ENCODE measurements around the gene MYO10. TPM values are rescaled to one million over a fixed set of nuclear protein-coding genes. Genes with fewer than 3 reads are reported as not detected.

MYO10 gene
- total RNA-seq, 1 experiment from 2014 or later, result 89.8 TPM

DNA sequence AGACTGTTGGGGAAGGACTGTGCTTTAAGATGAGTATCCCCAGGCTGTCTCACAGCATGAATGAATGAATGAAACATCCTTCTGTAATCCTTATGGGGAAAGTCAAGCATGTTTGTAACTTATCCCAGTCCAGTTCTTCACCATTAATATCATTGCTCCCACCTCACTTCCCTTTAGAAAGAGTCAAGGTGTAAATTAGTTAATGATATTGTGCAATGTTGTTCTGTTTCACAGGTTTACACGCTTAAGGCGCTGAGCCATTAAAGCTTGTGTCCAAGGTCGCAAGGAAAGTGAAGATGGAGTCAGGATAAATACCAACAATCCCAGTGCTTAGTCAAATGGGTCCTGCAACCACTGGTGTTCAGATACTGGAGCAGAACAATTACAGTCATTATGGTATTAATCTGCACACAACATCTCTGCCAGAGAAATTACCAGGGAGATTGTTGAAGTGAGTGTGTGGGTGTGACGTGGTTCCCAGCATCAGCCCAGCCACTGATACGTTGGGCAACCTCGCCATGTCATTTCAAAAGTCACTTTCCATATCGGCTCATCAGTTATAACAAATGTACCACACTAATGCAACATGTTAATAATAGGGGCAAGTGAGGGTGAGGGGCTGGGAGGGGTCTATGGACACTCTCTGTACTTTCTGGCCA lies 1.5 kb upstream of the MYO10 start:
- peaks cover 59% of the 10 kb centered on the region for H3K27me3 Mint-ChIP-seq (ENCODE audit: low read depth)

More for the DNA sequence above, 1.5 kb upstream of the MYO10 start:
- Mint-ChIP-seq H3K9me3 (no peaks in the 10 kb centered on the region), H3K36me3 (no peaks in the 10 kb centered on the region), H3K27ac (no peak overlapping the region), H3K4me1 (peaks cover 39% of the 10 kb centered on the region), H3K4me3 (peak overlapping the region; percentile 76)
- DNase-seq (ENCODE audit: low spot score) (no peak), ATAC-seq (no peak)
- POLR2A ChIA-PET, result interaction anchor here (0.6 kb wide), 1 partner anchor 315 kb away, joined by 7 read pairs; no protein-coding TSS in a partner anchor
- TF ChIP-seq ZNF263 (CRISPR knock-in tag; IDR thresholded peaks at IDR 0.05; ENCODE audit: low read depth), result no peak
- no peak for TF ChIP-seq NFE2L1 (CRISPR knock-in tag; IDR thresholded peaks at IDR 0.05)
- TF ChIP-seq JUN (CRISPR knock-in tag; IDR thresholded peaks at IDR 0.05), result no peak
- TF ChIP-seq, protein P1, sequence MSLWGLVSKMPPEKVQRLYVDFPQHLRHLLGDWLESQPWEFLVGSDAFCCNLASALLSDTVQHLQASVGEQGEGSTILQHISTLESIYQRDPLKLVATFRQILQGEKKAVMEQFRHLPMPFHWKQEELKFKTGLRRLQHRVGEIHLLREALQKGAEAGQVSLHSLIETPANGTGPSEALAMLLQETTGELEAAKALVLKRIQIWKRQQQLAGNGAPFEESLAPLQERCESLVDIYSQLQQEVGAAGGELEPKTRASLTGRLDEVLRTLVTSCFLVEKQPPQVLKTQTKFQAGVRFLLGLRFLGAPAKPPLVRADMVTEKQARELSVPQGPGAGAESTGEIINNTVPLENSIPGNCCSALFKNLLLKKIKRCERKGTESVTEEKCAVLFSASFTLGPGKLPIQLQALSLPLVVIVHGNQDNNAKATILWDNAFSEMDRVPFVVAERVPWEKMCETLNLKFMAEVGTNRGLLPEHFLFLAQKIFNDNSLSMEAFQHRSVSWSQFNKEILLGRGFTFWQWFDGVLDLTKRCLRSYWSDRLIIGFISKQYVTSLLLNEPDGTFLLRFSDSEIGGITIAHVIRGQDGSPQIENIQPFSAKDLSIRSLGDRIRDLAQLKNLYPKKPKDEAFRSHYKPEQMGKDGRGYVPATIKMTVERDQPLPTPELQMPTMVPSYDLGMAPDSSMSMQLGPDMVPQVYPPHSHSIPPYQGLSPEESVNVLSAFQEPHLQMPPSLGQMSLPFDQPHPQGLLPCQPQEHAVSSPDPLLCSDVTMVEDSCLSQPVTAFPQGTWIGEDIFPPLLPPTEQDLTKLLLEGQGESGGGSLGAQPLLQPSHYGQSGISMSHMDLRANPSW (CRISPR knock-in tag; conservative IDR thresholded peaks at IDR 0.05; ENCODE audit: low read depth), result no peak
- no peak for TF ChIP-seq CREM (CRISPR knock-in tag; IDR thresholded peaks at IDR 0.05)
- TF ChIP-seq RELA (CRISPR knock-in tag; IDR thresholded peaks at IDR 0.05; ENCODE audit: borderline replicate concordance), result no peak
- no peak for TF ChIP-seq ZNF219 (CRISPR knock-in tag; IDR thresholded peaks at IDR 0.05; ENCODE audit: borderline replicate concordance)
- no peak for TF ChIP-seq OVOL2 (CRISPR knock-in tag; IDR thresholded peaks at IDR 0.05; ENCODE audit: borderline replicate concordance)
- no peak for TF ChIP-seq HMGA2 (CRISPR knock-in tag; IDR thresholded peaks at IDR 0.05)
- TF ChIP-seq, protein P2, sequence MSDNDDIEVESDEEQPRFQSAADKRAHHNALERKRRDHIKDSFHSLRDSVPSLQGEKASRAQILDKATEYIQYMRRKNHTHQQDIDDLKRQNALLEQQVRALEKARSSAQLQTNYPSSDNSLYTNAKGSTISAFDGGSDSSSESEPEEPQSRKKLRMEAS (CRISPR knock-in tag; IDR thresholded peaks at IDR 0.05), result no peak
- no peak for TF ChIP-seq TEAD4 (CRISPR knock-in tag; IDR thresholded peaks at IDR 0.05)
- TF ChIP-seq, protein P3, sequence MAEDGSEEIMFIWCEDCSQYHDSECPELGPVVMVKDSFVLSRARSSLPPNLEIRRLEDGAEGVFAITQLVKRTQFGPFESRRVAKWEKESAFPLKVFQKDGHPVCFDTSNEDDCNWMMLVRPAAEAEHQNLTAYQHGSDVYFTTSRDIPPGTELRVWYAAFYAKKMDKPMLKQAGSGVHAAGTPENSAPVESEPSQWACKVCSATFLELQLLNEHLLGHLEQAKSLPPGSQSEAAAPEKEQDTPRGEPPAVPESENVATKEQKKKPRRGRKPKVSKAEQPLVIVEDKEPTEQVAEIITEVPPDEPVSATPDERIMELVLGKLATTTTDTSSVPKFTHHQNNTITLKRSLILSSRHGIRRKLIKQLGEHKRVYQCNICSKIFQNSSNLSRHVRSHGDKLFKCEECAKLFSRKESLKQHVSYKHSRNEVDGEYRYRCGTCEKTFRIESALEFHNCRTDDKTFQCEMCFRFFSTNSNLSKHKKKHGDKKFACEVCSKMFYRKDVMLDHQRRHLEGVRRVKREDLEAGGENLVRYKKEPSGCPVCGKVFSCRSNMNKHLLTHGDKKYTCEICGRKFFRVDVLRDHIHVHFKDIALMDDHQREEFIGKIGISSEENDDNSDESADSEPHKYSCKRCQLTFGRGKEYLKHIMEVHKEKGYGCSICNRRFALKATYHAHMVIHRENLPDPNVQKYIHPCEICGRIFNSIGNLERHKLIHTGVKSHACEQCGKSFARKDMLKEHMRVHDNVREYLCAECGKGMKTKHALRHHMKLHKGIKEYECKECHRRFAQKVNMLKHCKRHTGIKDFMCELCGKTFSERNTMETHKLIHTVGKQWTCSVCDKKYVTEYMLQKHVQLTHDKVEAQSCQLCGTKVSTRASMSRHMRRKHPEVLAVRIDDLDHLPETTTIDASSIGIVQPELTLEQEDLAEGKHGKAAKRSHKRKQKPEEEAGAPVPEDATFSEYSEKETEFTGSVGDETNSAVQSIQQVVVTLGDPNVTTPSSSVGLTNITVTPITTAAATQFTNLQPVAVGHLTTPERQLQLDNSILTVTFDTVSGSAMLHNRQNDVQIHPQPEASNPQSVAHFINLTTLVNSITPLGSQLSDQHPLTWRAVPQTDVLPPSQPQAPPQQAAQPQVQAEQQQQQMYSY (CRISPR knock-in tag; IDR thresholded peaks at IDR 0.05), result no peak
- TF ChIP-seq, protein P4, sequence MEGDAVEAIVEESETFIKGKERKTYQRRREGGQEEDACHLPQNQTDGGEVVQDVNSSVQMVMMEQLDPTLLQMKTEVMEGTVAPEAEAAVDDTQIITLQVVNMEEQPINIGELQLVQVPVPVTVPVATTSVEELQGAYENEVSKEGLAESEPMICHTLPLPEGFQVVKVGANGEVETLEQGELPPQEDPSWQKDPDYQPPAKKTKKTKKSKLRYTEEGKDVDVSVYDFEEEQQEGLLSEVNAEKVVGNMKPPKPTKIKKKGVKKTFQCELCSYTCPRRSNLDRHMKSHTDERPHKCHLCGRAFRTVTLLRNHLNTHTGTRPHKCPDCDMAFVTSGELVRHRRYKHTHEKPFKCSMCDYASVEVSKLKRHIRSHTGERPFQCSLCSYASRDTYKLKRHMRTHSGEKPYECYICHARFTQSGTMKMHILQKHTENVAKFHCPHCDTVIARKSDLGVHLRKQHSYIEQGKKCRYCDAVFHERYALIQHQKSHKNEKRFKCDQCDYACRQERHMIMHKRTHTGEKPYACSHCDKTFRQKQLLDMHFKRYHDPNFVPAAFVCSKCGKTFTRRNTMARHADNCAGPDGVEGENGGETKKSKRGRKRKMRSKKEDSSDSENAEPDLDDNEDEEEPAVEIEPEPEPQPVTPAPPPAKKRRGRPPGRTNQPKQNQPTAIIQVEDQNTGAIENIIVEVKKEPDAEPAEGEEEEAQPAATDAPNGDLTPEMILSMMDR (IDR thresholded peaks at IDR 0.05), result no peak
- TF ChIP-seq EMX1 (CRISPR knock-in tag; IDR thresholded peaks at IDR 0.05), result no peak
- no peak for TF ChIP-seq ZNF317 (CRISPR knock-in tag; IDR thresholded peaks at IDR 0.05; ENCODE audit: borderline replicate concordance, low read depth)
- TF ChIP-seq, protein P5, sequence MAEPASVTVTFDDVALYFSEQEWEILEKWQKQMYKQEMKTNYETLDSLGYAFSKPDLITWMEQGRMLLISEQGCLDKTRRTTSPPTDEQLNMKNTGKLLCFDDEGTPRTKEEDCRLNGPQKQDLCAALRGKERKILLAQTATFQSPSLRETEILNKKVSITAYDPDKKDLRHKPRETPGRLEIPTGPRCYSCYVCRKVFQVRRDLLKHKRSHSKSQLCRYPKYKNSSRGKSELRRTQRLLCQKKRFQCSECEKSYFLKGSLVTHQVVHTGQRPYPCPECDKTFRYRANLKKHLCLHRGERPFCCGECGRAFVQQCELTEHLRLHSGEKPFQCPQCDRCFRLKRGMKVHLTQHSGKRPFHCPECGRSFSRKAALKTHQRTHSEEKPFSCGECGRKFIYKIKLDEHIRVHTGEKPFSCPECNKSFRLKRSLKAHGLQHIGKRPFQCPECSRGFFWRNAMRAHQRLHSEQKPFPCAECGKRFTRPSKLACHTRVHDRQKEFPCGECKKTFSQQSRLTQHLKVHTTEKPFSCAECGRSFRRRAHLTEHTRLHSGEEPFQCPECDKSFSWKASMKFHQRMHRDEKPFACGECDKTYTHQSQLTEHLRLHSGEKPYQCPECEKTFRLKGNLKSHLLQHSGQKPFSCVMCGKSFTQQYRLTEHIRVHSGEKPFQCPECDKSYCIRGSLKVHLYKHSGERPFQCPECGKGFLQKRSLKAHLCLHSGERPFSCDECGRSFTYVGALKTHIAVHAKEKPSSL (CRISPR knock-in tag; conservative IDR thresholded peaks at IDR 0.05), result no peak
- TF ChIP-seq, protein P6, sequence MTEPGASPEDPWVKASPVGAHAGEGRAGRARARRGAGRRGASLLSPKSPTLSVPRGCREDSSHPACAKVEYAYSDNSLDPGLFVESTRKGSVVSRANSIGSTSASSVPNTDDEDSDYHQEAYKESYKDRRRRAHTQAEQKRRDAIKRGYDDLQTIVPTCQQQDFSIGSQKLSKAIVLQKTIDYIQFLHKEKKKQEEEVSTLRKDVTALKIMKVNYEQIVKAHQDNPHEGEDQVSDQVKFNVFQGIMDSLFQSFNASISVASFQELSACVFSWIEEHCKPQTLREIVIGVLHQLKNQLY (CRISPR knock-in tag; IDR thresholded peaks at IDR 0.05), result no peak
- TF ChIP-seq, protein P7, sequence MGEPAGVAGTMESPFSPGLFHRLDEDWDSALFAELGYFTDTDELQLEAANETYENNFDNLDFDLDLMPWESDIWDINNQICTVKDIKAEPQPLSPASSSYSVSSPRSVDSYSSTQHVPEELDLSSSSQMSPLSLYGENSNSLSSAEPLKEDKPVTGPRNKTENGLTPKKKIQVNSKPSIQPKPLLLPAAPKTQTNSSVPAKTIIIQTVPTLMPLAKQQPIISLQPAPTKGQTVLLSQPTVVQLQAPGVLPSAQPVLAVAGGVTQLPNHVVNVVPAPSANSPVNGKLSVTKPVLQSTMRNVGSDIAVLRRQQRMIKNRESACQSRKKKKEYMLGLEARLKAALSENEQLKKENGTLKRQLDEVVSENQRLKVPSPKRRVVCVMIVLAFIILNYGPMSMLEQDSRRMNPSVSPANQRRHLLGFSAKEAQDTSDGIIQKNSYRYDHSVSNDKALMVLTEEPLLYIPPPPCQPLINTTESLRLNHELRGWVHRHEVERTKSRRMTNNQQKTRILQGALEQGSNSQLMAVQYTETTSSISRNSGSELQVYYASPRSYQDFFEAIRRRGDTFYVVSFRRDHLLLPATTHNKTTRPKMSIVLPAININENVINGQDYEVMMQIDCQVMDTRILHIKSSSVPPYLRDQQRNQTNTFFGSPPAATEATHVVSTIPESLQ (CRISPR knock-in tag; IDR thresholded peaks at IDR 0.05), result no peak
- CTCF ChIA-PET, result interaction anchor here (1.4 to 2.3 kb wide), 3 partner anchors 195 to 266 kb away, joined by 10 to 19 read pairs (median 15); no protein-coding TSS in a partner anchor
